HG03039 (cell line): Measurements from ENCODE around the gene ADCYAP1R1.

ENCODE experiments used
- ATAC-seq: cut with Tn5 transposase; IDR thresholded peaks from one replicate; pipeline ENCODE4 v1.9.1; 2021; ENCODE audit warnings: mild to moderate bottlenecking, moderate library complexity; ENCODE audit not compliant: unreplicated experiment

Gene ADCYAP1R1

DNA sequence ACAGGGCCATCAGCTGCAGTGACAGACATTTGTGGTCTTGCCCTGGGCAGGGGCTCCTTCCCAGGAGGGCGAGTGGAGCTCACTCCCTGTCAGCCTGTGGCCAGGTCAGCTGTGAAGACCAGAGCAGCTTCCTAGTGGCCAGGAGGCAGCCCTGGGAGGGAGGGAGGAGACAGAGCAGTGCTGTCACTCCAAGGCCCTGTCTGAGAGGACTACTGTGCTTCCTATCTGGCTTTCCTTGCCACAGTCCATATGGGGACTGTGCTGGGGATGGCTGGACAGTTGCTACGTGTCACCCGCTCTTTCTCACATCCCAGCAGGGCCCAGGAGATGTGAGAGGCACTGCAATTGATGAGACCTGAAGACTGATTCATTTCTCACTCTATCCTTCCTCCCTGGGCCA, 15.2 kb upstream of the ADCYAP1R1 start:
- ATAC-seq: no peak

DNA sequence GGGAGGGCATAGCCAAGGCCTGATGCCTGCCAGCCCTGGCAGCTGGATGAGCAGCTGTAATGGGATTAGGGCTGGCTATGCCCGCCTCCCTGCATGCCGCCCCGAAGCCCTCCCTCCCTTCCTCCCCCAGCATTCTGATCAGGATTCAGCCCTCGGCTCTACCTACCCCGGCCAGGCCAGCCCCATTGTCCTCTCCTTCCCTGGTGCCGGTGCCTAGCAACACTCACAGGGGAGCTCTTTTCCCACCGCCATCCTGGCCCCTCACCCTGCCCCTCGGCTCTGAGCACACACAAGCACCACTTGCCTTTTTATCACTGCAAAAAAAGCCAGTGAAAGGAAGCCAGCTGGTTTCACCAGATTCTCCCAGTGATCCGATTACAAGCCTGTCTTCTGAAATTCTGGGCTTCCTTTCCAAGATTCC, 9.0 kb upstream of the ADCYAP1R1 start:
- no peak for ATAC-seq

DNA sequence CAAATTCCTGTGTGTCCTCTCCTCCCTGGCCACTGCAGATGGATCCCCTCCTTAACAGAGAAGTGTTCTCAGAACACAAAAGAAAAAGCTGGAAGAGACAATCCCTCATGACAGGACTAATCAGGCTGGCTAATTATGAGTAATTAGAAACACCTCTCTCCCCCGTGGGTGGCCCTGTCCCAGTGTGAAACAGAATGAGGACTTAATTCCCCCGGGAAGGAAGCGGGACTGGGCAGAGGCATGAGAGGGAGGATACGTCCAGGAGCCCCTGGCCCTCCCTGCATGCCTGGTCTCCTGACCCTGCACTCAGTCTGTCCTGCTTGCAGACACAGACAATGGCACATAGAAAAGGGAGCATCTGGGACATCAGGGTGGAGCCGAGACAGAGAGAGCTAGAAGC, 7.6 kb upstream of the ADCYAP1R1 start:
- no peak for ATAC-seq

DNA sequence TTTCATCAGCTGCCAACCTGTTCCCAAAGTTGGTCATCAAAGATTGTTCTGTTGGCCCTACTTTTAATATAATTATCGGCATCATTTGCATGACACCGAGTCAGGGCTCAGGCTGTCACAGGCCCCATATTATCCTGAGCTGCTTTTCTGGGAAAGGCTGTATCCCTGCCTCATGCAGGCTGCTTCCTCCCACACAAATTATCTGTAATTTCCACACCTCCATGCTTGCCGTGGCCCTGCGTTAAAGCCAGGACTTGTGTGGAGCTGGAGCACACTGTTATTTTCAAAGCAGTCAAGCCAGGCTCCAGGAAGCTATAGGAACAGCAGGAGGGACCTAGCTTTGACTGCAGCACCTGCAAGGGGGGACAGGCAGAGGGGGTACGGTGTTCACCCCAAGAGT, 5.4 kb upstream of the ADCYAP1R1 start:
- no peak for ATAC-seq

DNA sequence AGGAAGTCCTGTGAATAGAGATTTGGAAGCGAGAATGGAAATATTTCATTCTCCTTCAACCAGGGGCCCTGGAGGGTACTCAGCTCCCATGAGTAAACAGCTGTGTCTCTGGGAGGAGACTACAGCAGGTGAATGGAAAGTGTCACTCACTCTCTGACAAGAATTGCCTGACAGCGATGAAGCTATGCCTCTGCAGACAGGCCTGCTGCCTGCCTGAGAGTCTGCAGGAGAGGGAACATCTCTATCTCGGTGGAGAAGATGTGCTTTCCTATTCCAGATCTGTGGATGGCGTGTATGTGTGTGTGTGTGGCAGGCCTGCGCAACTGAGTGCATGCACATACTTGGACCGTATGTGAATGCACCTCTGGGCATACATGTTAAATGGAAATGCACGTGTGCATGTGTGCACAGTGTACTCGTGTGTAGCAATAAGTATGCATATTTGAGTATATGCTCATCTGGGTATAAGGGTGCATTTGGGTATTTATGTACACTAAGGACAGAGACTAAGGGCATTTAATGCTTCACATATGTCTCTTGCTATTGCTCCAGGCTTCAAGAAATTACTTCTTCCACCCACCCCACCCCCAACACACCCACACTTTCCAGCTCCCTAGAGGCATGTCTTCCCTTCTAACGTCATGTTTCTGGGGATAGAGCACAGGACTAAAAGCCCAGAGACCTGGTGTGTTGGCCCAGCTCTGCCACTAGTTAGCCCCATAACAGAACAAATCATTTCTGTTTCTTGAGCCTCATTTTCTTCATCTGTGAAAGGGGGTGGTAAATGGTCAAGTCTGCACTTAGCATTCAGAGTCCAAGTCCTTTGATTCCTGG, 4.6 kb upstream of the ADCYAP1R1 start:
- ATAC-seq: no peak

DNA sequence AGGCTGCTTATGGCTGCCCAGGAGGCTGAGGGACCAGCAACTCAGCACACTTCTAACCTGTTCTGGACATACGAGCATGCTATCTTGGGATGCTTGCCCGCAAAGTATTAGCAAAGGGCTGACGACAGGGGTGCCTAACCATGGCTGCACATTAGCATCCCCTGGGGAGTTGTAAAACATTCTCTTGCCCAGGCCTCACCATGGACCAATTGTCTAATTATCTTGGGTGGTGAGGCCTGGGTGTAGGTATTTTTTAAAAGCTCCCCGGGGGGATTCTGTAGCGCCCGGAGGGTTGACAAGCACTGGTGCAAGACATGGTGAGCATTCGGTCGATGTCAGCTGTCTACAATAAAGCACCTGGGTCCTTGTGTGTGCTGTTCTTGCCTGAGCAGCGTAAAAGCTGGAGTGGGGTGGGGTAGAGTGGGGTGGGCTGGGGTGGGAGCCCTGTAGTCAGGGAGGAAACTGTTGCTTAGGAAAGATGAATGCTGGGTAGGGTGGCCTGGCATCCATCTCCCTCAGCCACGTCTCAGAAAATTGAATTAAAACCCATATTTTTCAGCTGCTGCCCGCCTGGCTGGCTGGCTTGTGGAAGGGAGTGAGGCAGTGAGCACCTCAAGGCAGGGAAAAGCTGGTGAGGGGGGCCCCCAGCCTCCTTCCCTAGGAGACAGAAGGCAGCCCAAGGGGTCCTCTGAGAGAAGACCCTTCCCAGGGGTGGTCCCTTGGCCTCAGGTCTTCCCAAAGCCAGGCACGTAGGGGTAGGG, 2.9 kb upstream of the ADCYAP1R1 start:
- ATAC-seq: no peak

DNA sequence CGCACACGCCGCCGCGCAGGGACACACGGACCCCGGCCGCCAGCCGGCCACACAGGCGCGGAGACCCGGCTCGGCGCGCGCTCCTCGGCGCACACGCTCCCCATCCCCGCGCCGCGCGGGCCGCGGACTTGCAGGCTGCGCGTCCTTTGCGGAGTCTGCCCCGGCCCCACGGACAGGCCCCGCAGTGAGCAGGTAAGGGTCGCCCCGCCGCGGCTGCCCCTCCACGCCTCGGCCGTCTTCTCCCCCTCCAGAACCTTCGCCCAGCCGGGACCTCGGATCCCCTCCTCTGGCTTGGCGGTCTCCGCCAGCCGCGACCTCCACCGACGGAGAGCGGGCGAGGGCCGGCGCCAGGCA, 356 bp downstream of the ADCYAP1R1 start:
- no peak for ATAC-seq

DNA sequence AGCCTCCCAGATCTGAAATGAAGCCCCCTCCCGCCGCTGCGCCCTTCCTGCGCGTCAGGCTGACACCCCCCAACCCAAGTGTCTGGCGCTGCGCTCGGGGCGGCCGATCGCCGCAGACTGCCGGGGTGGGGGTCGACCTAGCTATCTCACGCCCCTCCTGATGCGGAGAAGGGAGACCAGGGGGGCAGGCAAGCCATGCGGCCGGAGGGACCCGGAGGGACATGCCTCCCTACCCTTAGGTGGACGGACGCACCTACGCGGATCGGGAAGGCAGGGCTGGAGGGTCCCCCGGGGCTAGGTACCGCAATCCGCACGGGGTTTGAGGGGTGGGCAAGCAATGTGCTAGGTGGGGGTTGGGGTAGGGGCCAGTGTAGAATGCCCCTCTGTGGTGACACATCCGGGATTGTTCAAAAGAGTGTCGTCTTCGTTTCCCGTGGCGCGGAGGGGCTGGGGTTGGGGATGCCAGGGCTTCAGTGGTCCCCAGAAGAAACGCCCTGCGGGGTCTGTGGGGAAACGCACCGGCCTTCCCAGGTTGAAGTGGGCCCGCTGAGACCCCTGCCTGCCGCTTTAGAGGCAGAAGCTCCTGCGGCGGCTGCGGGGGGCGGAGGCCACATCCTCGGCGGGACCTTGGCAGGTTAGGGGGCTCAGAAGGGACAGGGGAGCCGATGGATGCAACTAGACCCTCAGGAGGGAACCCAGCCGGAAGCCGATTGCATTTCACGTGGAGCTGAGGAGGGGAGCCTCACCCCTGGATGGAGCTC, 913 bp downstream of the ADCYAP1R1 start:
- no peak for ATAC-seq

DNA sequence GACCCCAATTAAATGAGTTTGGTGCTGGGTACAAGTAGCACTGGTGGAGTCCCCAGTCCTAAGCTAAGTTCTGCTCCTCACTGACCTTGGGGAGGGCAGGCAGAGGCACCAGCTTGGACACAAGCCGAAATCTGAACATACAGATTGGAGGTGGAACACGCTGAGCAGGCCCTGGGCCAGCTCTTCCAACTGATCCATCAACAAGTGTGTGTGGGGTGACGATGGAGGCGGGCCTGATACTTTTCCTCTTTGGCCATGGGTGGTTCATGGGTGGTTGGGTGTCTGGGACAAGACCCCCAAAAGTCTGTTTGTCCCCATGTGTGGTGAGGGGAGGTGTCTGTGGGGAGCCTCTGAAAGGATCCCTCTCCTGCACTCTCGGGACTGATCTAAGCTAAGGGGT, 1.9 kb downstream of the ADCYAP1R1 start:
- ATAC-seq: no peak

DNA sequence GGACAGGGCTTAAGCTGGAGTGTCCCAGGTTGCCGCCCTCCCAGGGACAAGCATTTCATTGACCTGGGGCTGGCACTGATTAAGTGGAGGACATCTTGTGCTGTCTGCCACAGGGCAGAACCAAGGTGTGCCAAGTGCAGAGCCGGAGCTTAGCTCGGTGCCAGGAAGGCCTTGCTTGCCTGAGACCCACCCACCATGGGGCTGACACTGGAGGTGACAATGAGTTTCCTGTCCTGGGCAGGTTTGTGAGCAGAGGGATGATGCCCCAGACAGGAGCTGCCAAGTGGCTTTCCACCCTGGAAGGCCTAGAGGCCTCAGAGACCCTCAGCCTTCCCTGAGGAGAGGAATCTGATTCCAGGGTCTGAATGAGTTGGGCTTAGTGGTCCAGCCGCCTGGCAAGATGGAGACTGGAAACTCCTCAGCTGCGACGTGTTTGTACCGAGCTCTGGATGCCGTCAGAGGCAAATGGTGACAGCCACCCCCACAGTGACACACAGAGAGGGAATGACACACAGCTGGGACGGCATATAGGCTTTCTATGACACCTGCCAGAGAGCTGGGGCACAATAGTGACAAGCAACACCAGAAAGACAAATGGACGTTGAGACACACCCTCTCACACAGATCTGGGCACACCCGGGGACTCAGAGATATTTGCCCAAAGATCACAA, 2.6 kb downstream of the ADCYAP1R1 start:
- no peak for ATAC-seq

DNA sequence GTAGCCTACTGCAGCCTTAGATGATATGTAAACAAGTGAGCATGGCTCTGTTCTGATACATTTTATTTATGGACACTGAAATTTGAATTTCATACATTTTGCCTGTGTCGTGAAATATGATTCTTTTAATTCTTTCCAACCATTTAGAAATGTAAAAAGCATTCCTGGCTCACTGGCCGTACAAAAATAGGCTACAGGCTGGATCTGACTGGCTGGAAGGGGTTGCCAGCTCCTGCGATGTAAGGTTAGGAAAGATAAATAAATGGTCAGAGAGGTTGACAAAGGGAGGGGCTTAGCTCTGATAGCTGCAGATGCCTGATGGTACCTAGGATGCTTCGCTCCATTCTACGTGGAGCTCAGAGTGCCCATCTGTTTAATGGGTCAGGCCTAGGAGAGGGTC, 3.4 kb downstream of the ADCYAP1R1 start:
- no peak for ATAC-seq

DNA sequence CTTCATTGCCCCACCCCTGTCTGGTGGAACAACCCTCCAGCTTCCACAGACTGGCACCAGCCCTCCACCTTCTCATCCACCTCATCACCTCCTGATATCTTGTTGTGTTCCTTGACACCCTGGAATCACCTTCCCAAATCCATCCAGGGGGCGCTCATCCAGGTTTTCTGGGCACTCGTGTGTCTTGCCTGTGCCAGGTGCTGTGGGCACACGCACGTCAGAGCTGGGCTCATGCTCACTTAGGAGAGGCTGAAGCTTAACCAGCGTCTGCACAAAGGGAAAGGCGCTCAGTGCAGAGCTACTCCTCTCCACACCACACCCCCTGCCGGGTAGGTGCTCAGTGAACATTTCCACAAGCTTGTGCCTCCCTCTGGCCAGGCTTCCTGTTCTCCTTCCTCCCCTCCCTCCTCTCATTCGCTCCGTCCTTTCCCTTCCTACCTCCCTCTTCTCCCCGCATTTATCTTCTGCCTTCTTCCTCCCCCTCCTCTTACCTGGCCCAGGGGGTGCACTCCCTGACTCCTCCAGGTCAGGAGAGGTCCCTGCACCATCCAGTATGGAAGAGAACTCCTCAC, 4.8 kb downstream of the ADCYAP1R1 start:
- ATAC-seq: no peak

DNA sequence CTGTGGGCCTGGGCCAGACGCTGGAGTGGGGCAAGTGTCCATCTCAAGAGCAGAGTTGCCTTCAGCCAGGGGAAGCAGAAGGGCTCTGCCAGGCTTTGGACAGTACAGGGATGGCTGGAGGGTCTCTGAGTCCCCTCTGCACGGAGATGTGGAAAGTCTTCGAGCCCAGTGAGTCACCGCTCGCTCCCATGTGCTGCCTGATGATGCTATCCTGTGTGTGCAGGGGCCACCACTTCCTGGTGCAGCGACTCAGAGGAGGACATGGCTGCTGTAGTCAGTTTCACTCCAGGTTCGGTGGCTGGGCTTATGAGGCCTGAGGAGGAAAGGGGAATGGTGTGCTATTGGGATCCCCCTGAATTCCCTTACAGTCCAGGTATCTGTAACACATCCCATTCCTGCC, 6.0 kb downstream of the ADCYAP1R1 start:
- ATAC-seq: no peak

DNA sequence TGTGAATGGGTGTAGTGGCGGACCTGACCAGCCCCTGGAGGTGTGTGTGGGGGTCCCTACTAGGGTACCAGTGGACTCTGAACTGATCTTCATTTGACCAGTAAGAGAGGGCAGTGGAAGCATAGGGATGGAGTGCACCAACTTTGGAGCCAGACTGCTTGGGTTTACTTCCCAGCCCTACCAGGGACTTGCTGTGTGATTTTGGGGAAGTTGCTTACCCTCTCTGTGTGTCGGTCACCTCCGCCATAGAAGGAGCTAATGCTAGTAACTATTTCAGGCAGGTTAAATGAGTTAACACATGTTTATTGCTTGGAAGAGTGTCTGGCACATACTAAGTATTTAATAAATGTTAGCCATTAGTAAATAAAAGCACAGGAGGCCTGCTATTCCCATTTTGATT, 6.6 kb downstream of the ADCYAP1R1 start:
- ATAC-seq: no peak

DNA sequence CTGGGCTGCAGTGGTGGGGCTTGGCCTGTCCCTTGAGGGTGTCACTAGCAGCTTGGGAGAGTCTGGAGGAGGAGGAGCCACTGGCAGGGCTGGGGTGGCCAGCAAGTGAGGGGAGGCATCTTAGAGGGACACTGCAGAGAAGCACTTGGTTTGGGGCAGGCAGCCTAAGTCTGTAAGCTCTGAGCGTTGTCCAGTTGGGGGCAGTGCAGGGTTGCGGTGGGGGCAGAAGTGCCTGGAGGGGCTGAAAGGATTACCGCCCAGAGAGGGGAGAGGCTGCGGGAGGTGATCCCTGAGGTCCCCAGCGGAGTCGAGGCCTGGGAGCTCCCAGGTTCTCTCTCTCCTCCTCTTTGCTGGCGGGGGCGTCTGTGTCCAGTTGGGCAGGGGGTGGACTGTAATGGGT, 7.4 kb downstream of the ADCYAP1R1 start:
- no peak for ATAC-seq

DNA sequence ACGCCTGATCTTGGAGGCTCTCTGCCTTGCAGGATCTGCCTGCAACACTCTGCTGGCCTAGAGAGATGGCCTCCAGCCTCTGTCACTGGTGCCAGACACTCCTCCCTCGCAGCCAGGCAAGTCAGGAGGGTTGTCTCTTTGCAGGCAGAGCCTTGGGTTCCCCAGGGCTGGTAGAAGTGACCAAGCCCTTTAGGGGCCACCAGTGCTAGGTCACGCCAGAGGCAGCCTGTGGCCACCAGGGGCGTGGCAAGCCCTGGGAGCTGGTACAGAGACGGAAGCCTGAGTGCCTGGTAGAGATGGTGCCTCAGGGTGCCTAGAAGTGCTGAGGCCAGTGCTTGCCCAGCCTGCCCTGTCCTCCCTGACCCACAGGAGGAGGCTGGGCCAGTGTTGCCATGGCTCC, 9.1 kb downstream of the ADCYAP1R1 start:
- ATAC-seq: no peak

DNA sequence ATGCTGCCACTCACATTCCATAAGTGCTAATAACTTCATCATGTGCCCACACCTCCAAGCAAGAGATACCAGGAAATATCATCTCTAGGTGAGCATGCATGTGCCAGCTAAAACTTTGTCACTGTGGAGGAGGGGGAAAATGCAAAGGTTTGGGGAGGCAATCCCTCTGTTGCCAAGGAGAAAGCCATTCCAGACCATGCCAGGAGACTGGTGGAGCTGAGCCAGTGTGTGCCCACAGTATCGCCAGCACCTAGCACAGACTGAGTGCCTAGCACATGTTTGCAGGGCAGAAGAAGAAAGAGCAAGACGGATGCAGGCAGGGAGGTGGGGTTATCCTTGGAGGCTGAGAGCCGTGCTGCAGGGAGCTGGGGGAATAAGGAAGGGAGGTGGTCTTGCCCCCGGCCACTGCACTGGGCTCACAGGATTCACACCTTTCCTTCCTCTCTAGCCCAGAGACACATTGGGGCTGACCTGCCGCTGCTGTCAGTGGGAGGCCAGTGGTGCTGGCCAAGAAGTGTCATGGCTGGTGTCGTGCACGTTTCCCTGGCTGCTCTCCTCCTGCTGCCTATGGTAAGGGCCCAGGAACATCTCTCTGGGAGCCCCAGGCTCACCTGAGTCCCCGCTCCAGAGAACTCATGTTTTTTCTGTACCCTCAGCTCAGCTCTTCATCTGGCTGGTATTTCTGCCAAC, 10.8 kb downstream of the ADCYAP1R1 start:
- ATAC-seq: no peak

DNA sequence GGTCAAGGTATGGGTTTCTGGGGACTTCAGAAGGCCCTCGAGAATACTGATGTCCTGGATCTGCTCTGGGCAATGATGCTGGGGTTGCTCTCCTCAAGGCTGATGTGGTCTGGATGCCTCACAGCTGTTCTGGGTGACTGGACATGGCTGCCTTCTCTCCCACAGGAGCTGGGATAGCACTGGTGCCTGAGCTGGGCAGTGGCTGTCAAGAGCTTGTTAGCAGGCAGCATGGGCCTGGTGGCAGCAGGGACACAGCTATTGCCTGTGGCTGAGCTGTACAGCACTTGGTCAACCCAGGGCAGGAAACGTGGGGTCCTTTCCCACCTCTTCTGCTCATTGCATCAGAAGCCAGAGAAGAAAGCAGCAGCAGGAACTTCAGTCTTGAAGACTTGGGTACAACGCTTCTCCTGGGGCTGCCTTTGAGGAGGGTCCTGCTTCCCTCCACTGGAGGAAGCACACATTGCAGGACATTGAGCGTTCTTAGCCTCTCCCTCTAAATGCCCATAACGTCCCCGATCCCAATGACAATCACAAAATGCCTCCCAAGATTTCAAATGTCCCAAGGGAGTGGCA, 13.0 kb downstream of the ADCYAP1R1 start:
- no peak for ATAC-seq

DNA sequence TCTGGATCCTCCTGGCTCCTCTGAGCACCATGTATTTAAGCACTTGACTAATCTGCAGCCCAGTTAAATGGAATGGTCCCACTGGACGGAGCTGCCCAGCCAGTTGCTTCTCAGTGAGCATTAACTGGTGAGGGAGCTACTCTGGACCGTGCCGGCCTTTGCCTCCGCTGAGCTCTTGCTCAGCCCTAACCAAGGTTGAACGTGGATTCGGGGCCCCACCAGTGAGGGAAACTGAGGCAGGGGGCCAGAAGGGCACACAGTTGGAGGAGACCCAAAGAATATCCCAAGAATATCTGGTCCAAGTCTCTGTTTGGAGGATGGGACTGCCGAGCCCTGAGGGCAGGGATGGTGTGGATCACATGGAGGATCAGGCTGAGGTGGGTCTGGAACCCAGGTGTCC, 13.7 kb downstream of the ADCYAP1R1 start:
- ATAC-seq: no peak
